Measurements from ENCODE around the gene MAD1L1.

GRCh38 chr7:2043316-2044039 lies 189.3 kb downstream of the MAD1L1 start:
- no peak for TF ChIP-seq CTCF (IDR thresholded peaks at IDR 0.05)
- TF ChIP-seq POLR2AphosphoS5 (IDR thresholded peaks at IDR 0.05), result no peak
